H1 (cell line): ENCODE results near the gene GRIP1. TPM values are rescaled to one million over a fixed set of nuclear protein-coding genes. Genes with fewer than 3 reads are reported as not detected.

ENCODE experiments used
- CHD1 ChIP-seq: IDR thresholded peaks from 2 replicates; pipeline ENCODE4 v1.6.1; 2012; ENCODE audit warnings: low read depth, low read length, improper control_type of control experiment
- SIN3A ChIP-seq, 2 experiments: IDR thresholded peaks in 1 of 2; conservative IDR thresholded peaks in 1 of 2; 2 replicates each; pipeline ENCODE4 v1.6.1; 2011 to 2012; ENCODE audit warnings: low read length in 2 of 2, improper control_type of control experiment in 1 of 2, low read depth in 1 of 2, mild to moderate bottlenecking in 1 of 2
- YY1 ChIP-seq: IDR thresholded peaks from 2 replicates; pipeline ENCODE4 v1.6.1; 2011; ENCODE audit warnings: low read depth, mild to moderate bottlenecking, low read length
- polyA plus RNA-seq, 7 experiments: library from polyadenylated mRNA; depleted of rRNA in 3 of 7; stranded (reverse) in 5 of 7; unstranded in 2 of 7; fragments of >200 nt in 5 of 7; fragments of 200-250 nt in 2 of 7; gene quantifications; 1 replicate in 5 of 7; 2 replicates in 1 of 7; 4 replicates in 1 of 7; pipeline versions ENCODE4 v1.2.1 to v1.2.3, GENCODE V29; 2011 to 2013; ENCODE audit warnings: missing spikeins in 2 of 7, mixed read lengths in 2 of 7
- total RNA-seq: library from RNA; stranded (reverse); fragmentation: NEBNext Ultra II Directional; extraction: Animal tissue kit (Norgen Biotek cat#: 25700); gene quantifications from 2 replicates; pipeline ENCODE4 v1.2.1, GENCODE V29; 2021

The GRIP1 gene
- total and polyA plus RNA-seq, 2 of the 8 experiments (the other 6 are each of a cell fraction or from before 2014, with no cell fraction given) = 4.5 to 27.3 TPM

- no peak for TF ChIP-seq SIN3A (conservative IDR thresholded peaks at IDR 0.05 in 1 of 2, IDR thresholded peaks at IDR 0.05 in 1 of 2; ENCODE audit: low read depth in 1 of 2, low read length in 2 of 2)
- TF ChIP-seq CHD1 = no peak
- TF ChIP-seq YY1 = no peak
Measured at GRCh38 chr12:66653796-66654195, 25.1 kb downstream of the GRIP1 start (continued).
